H7 (cell line): ENCODE measurements around the gene GID8. TPM values are rescaled to one million over a fixed set of nuclear protein-coding genes. Genes with fewer than 3 reads are reported as not detected.
"Not testable (repeated sequence)": the region's sequence is repeated elsewhere in the genome, so short reads cannot be mapped to it uniquely, and the experiment has no call there.

ENCODE experiments used
- DNase-seq: peaks from one replicate; pipeline ENCODE4 v3.0.0; 2012
- H3K27me3 ChIP-seq: 2 replicates; pipeline ENCODE4 v1.6.0; 2011; ENCODE audit warnings: mild to moderate bottlenecking, low read length; ENCODE audit not compliant: control insufficient read depth, insufficient read depth
- H3K36me3 ChIP-seq: replicated peaks from 2 replicates; pipeline ENCODE4 v1.5.1; 2011; ENCODE audit warnings: low read length; ENCODE audit not compliant: control insufficient read depth, insufficient read depth
- H3K4me3 ChIP-seq: 2 replicates; pipeline ENCODE4 v1.5.1; 2011; ENCODE audit warnings: low read depth, mild to moderate bottlenecking, control low read depth, low read length, moderate library complexity; ENCODE audit not compliant: insufficient read depth
- total RNA-seq: library from RNA; depleted of rRNA; stranded (reverse); fragments of >200 nt; shearing (Covaris generic); gene quantifications from 2 replicates; pipeline ENCODE4 v1.2.3, GENCODE V29; 2014

GID8 gene
- total RNA-seq, 1 experiment from 2014 or later: 49.1 TPM

DNA sequence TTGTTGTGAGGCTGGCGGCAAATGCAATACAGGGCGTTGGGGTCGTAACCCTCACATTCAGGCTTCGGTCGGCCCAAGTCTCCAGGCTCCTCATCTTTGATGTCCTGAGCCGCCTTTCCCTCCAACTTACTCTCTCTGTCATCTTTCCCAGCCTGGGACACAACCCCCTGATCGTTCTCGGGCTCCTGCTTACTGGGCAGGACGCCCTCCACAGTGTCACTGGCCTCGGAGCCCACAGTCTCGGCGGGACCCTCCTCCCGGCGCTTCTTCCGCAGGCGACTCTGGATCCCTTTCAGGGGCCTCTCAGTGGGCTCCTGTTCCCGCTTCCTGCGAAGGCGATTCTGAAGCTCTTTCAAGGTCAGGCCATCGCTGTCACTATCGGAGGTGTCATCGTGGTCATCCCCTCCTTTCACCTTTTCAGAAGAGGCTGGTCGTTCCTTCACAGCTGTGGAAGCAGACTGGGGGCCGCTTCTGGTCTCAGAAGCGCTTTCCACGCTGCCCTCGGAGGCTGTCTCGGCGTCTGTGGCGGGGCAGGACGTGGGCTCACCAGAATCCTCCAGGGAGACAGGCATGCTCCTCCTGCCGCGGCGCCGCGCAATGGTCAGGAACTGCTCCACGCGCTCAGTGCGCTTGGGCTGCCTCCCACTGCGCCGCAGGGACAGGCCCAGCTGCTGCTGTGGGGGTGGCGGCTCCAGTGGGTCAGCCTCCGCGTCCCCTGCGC, 27.0 kb upstream of the GID8 start:
- Histone ChIP-seq H3K4me3 (no peak overlapping the region), H3K36me3 (peaks cover 60% of the 10 kb centered on the region), H3K27me3 (no peaks in the 10 kb centered on the region)
- no peak for DNase-seq

DNA sequence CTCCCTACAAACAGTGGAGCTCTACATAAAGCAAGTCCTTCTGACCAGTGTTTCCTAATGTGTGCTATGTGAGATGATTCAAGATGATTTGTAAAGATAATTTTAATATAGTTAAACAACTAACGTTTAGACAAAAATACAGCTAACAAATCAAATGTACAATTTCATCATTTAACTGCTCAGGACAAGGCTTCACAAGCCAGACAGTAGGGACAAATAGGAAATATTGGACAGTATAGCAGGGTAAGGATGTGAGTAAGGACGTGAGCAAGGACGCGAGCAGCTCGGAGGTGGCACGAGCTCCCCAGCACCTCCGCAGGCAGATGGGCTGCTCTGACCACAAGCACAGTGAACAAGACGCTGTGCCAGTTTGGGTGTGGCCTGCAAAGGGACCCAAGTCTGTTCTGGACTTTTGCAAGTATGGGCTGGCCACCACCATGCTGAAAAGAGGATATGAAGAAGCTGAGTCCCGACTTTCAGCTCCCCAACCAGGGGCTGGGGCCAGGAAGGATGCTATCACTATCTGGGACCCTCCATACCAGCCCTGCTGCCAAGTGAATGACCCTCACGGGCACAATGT, 26.2 kb upstream of the GID8 start:
- no peaks in the 10 kb centered on the region for H3K27me3 ChIP-seq
- DNase-seq: no peak
- no peak overlapping the region for H3K4me3 ChIP-seq
- H3K36me3 ChIP-seq: peaks cover 52% of the 10 kb centered on the region

DNA sequence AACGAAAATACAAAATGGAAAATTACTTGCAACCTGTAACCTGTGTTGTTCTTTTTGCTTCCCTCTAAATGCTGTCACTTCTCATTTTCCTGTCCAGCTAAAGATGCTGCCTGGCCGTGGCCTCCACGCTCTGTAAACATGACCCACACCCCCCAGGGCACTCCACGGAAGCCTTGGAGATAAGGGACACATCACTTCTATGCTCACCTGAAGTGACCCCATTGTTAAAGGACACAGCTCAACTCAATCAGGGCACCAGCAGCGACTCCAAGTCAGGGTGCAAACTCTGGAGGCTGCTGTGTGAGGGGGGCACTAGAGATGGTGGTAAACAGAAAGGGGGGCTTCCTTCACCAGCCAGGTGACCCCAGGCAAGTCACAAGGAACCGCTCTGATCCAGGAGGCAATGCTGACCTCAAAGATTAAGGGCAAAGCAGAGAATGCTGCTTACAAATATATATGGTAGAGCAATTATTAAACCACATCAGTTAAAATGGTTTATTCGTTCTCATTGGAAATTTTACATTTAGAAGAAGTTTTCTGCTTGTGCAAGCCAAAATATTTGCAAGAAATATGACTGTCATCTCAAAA, 24.8 kb upstream of the GID8 start:
- H3K36me3 ChIP-seq: peaks cover 40% of the 10 kb centered on the region
- H3K27me3 ChIP-seq: no peaks in the 10 kb centered on the region
- H3K4me3 ChIP-seq: no peak overlapping the region
- DNase-seq: no peak

DNA sequence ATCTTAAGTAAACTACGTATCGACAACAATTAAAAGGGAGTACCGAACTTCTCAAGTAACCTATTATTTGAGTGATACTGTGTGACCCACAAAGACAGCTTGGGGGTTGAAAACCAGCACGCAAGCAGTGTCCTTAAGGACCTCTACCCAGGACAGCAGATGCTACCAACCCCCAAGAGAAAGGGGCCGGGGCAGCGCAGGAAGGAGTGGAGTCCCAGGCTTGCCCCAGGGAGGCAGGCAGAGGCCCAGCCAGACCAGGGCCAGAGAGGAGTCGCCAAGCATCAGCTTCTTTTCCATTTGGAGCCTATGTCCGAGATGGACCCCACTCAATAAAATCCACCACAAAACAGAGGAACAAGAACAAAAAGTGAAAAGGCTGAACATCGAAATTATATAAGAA, 23.5 kb upstream of the GID8 start:
- Histone ChIP-seq H3K4me3 (no peak overlapping the region), H3K36me3 (peaks cover 28% of the 10 kb centered on the region), H3K27me3 (no peaks in the 10 kb centered on the region)
- no peak for DNase-seq

DNA sequence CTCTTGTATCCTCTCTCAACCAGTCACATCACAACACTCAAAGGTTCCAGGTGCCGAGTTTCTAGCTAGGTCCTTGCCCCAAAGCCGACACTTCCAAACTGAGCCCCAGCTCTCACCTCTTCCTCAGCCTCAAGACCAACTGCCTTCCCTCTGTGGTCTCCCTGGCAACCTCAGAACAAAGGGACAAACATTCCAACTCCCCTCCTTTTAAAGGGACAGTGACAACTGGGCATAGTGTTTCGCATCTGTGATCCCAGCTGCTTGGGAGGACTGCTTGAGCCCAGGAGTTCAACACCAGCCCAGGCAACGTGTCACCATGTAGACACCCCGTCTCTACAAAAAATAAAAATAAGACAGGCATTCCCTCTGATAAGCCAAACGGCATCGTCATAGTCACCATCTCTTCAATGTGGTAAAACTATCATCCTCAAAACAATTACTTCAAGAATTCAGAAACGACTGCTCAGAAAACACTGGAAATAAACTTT, 22.9 kb upstream of the GID8 start:
- Histone ChIP-seq H3K36me3 (peaks cover 22% of the 10 kb centered on the region), H3K27me3 (no peaks in the 10 kb centered on the region), H3K4me3 (no peak overlapping the region)
- peak; percentile 88 for DNase-seq

DNA sequence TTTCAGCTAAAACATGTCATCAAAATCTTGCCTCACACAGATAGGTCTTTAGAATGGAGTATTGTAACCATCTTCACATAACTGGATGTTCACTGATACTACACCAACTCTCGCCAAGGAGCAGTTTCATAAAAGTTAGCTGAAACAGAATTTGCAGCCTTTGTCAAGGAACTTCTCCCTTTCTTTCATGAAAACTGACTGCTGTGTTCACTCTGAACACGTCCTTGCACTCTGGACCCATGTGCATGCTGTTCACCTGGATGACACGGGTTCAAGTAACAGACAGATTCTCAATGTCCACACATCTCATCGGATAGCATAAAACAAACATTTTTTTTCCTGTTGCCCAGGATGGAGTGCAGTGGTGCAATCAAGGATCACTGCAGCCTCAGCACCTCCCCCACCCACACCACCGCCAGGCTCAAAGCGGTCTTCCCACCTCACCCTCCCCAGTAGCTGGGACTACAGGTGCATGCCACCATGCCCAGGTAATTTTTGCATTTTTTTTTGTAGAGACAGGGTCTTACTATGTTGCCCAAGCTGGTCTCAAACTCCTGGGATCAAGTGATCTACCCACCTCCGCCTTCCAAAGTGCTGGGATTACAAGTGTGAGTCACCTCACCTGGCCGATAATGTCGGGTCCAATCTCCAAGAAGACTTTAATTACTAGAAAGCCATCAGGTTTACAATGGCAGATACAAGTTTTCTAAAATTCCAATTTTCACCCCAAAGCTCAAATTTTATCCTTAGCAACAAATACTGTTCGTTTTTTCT, 21.1 kb upstream of the GID8 start:
- Histone ChIP-seq H3K27me3 (no peaks in the 10 kb centered on the region), H3K36me3 (peaks cover 11% of the 10 kb centered on the region), H3K4me3 (no peak overlapping the region)
- no peak for DNase-seq

DNA sequence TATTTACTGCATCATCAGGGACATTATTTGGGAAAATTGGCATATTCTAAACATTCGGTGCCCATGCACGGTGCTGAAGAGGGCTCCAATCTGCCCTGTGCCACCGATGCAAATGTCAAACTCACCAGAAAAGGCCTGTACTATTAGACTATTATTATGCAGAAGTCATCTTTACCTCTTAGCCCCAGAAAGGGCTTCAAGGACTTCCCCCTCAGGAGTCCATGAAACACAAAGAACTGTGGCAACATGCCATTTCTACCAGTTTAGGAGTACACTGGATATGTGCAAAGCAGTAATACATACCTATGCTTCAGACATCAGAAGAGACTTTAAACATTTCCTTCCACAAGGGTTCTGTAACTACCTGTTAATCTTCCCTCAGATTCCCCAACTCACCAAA, 20.2 kb upstream of the GID8 start:
- peaks cover 8% of the 10 kb centered on the region for H3K36me3 ChIP-seq
- DNase-seq: no peak
- H3K4me3 ChIP-seq: no peak overlapping the region
- H3K27me3 ChIP-seq: no peaks in the 10 kb centered on the region

DNA sequence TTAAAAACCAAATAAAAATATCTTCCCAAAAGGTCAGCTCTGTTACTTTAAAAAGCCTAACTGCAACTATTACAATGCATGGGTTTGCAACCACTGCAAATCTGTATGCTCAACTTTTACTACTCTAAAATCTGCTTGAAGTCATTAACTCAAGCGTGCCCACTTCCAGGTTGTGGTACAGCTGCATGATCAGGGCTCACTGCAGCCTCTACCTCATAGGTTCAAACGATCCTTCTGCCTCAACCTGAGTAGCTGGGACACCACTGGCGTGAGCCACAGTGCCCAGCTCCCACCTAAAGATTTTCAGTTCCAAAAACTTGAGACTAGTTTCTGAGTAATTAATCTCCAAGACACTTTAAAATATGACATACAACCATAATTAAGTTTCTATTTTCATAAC, 19.8 kb upstream of the GID8 start:
- no peak overlapping the region for H3K4me3 ChIP-seq
- H3K27me3 ChIP-seq: no peaks in the 10 kb centered on the region
- DNase-seq: no peak

DNA sequence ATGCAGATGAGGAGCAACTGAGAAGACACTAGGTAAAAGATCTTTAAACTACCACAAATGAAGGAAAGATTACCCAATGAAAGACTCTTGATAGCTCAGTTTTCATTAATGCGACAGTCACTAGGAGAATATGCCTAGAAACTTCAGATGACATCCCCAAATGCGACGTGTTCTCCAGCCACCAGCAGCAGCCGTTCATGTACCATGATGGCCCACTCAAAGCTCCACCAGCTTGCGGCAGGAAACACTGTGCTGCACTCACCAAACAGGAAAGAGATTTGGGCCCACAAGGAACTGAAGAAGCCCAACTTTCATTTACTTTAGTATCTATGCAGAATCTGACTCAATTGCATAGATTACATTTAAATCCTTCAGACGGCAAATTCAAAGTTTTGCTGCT, 19.1 kb upstream of the GID8 start:
- Histone ChIP-seq H3K36me3 (no peaks in the 10 kb centered on the region; the same call in 1 of the 2 replicates), H3K27me3 (no peaks in the 10 kb centered on the region), H3K4me3 (no peak overlapping the region)
- no peak for DNase-seq

More for the DNA sequence above, 19.8 kb upstream of the GID8 start:
- H3K36me3 ChIP-seq: peaks cover 5% of the 10 kb centered on the region

DNA sequence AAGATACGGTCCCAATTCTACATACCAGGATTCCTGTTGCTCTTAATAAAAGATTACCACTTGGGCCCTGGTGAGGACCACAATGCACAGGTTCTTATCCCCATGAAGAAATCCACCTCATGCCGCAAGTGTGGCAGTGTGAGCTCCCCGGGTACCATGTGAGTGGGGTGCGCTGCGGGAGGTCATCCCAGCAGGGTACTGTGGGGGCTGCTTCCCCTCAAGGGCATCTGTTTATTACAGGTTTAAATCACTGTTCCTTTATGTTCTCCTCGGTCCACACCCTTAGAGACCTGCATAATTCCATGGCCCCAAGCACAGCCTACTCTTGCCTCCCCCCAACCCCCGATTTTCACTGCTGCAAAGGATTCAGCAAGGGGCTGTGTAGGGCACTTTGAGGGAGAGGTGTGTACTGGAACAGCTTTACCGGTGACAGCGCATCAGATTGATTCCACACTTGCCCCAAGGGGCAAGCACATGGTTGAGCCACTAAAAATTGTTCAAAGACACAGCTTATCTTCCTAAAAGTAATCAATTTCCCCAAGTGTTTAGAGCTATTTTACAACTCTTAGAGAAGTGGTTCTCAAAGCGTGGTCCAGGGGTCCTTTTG, 17.8 kb upstream of the GID8 start:
- no peak overlapping the region for H3K4me3 ChIP-seq
- no peaks in the 10 kb centered on the region for H3K27me3 ChIP-seq
- H3K36me3 ChIP-seq: no peaks in the 10 kb centered on the region
- DNase-seq: no peak

DNA sequence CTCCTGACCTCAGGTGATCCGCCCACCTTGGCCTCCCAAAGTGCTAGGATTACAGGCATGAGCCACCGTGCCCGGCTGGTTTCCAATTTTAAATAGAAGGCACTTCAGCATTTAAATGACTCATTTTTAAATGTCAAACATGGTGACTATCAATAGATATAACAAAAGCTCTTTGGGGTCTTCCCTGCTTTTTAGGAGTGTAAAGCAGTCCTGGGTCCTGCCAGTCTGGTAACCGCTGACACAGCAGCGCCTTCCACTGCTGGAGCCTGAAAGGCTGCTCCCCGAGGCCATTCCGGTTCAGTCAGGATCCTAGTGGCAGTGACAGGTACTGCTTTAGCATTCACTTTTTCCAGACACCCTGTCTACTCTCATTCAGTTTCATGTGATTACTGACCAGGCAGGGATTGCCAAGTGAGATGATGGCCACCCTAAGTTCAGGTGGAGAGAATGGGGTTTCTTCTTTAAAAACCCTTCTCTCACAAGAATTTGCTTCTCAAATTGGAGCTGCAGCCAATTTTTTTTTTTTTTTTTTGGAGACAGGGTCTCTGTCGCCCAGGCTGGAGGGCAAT, 16.7 kb upstream of the GID8 start:
- H3K4me3 ChIP-seq: no peak overlapping the region

DNA sequence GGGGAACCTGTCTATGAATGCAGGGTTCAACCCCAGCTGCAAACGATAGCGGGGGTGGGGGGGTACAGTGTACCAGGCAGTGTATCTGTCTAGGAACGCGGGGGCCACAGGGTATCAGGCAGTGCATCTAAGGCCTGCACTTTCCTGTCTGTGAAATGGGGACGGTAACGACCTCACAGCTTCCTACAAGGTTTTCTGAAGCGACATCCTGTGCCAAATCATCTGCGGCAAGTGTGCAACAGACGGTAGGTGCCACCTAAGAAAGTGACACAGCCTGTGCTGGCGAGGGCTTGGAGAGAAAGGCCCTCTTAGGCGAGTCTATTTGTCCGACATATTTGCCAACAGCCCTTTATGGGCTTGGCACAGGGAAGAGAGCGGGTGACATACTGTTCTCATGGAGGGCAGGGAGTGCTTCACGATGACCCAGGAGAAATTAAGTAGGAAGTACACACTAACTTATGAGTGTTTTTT, 15.5 kb upstream of the GID8 start:
- no peak for DNase-seq
- Histone ChIP-seq H3K27me3 (no peaks in the 10 kb centered on the region), H3K36me3 (no peaks in the 10 kb centered on the region), H3K4me3 (no peak overlapping the region)

More for the DNA sequence above, 16.7 kb upstream of the GID8 start:
- peak; percentile 76 for DNase-seq
- Histone ChIP-seq H3K36me3 (no peaks in the 10 kb centered on the region), H3K27me3 (no peaks in the 10 kb centered on the region)

DNA sequence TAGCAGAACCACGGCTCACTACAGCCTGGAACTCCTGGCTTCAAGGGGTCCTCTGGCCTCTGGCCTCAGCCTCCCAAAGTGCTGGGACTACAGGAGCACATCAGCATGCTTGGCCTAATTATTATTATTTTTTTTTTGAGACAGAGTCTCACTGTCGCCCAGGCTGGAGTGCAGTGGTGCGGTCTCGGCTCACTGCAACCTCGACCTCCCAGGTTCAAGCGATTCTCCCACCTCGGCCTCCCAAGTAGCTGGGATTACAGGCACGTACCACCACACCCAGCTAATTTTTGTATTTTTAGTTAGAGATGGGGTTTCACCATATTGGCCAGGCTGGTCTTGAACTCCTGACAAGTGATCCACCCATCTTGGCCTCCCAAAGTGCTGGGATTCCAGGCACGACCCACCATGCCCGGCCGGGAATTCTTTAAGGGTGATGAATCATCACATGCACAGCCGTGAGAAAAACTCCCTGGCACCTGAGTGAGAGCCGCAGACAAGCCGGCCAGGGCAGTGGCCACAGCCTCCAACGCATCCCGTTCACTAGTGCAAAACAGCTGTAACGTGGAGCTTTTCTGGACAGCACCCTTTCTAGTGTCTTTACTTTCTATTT, 14.8 kb upstream of the GID8 start:
- not testable (repeated sequence) for H3K27me3 ChIP-seq, H3K4me3 ChIP-seq, DNase-seq, H3K36me3 ChIP-seq
